PC-9 (cell line): ENCODE measurements around the gene SLC22A2.

ENCODE experiments used
- EZH2 ChIP-seq: fragments of 200-600 bp; sonication (generic); IDR thresholded peaks from 2 replicates; pipeline ENCODE4 v1.8.0; 2017; ENCODE audit warnings: antibody characterized with exemption, low read depth
- TF ChIP-seq, protein P1 (sequence below): fragments of 200-600 bp; sonication (generic); conservative IDR thresholded peaks from 2 replicates; pipeline ENCODE4 v1.6.1; 2017; ENCODE audit warnings: mixed run types, antibody characterized with exemption, mild to moderate bottlenecking, moderate library complexity

DNA sequence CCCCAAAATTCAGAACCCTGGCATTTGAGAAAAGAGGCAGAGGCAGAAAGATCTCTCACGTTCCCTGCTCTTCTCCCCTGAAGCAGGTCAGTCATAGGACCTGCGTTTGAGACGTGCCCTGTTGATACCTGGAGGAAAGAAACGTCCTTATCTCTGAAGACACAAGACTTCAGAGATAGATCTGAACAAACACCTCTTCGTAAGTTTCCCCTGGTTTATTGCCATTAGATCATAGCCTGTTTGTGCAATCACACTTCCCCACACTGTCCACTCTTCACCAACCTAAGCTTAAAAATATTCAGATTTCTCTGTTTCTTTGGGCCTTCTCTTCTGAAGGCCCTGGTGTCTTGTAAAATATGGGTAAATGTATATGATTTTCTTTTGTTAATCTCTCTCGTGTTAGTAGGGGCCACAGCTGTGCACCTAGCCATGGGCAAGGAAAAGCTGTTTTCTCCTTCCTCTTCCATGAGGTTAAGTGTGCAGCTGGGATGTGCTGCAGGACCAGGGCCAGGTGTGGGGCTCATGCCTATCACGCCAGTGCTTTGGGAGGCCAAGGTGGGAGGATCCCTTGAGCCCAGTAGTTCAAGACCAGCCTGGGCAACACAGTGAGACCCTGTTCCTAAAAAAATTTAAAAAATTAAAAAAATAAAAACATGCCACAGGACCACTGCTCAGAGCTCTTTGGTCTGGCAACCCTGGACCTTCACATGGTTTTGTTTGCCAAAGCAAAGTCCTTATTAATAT is 4.7 kb upstream of the SLC22A2 start:
- TF ChIP-seq, protein P1, sequence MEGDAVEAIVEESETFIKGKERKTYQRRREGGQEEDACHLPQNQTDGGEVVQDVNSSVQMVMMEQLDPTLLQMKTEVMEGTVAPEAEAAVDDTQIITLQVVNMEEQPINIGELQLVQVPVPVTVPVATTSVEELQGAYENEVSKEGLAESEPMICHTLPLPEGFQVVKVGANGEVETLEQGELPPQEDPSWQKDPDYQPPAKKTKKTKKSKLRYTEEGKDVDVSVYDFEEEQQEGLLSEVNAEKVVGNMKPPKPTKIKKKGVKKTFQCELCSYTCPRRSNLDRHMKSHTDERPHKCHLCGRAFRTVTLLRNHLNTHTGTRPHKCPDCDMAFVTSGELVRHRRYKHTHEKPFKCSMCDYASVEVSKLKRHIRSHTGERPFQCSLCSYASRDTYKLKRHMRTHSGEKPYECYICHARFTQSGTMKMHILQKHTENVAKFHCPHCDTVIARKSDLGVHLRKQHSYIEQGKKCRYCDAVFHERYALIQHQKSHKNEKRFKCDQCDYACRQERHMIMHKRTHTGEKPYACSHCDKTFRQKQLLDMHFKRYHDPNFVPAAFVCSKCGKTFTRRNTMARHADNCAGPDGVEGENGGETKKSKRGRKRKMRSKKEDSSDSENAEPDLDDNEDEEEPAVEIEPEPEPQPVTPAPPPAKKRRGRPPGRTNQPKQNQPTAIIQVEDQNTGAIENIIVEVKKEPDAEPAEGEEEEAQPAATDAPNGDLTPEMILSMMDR, result no peak
- no peak for TF ChIP-seq EZH2
